IMR-90 (cell line): ENCODE measurements around the gene NKD1. TPM values are rescaled to one million over a fixed set of nuclear protein-coding genes. Genes with fewer than 3 reads are reported as not detected.

Experiments
- ATAC-seq: fragments of 200-7000 bp; cut with Tn5 transposase; 2 replicates; pipeline ENCODE4 v1.9.1; 2020; ENCODE audit warnings: low read depth, mild to moderate bottlenecking, moderate library complexity
- BruUV-seq: library from RNA; stranded (reverse); fragments of 400-500 nt; replicated peaks from 2 replicates; lab custom pipeline; 2021; lab: Mats Ljungman, UMichigan
- CTCF ChIA-PET: fragments of 300-600 bp; formaldehyde crosslinking; extraction: SDS; loops from one replicate; lab custom pipeline; 2021; ENCODE audit warnings: antibody characterized with exemption; lab: Yijun Ruan, JAX
- POLR2A ChIA-PET: fragments of 300-600 bp; sonication (Branson Sonifier 250); formaldehyde crosslinking; loops from one replicate; lab custom pipeline; 2022; ENCODE audit warnings: antibody characterized with exemption; ENCODE audit not compliant: unreplicated experiment; lab: Charles Lee
- DNase-seq: peaks from one replicate; pipeline ENCODE4 v3.0.0; 2013
- H2AFZ ChIP-seq: replicated peaks from 2 replicates; pipeline ENCODE3; 2013; ENCODE audit warnings: low read length, mild to moderate bottlenecking; ENCODE audit not compliant: poor library complexity
- H2AK5ac ChIP-seq: 2 replicates; pipeline ENCODE4 v1.6.1; 2013; ENCODE audit warnings: low read depth, low read length, inconsistent platforms
- H2AK9ac ChIP-seq: replicated peaks from 2 replicates; pipeline ENCODE3; 2013; ENCODE audit warnings: mild to moderate bottlenecking, low read depth, low read length, moderate library complexity; ENCODE audit not compliant: poor library complexity
- H2BK120ac ChIP-seq: 2 replicates; pipeline ENCODE4 v1.6.1; 2013; ENCODE audit warnings: low read depth, low read length, inconsistent platforms
- H2BK15ac ChIP-seq: 3 replicates; pipeline ENCODE4 v1.6.1; 2013; ENCODE audit warnings: low read depth, low read length, inconsistent platforms
- H2BK20ac ChIP-seq: 2 replicates; pipeline ENCODE4 v1.6.1; 2013; ENCODE audit warnings: low read depth, mild to moderate bottlenecking, inconsistent platforms, low read length, moderate library complexity
- H2BK5ac ChIP-seq: 2 replicates; pipeline ENCODE4 v1.6.1; 2013; ENCODE audit warnings: mild to moderate bottlenecking, low read depth, low read length, inconsistent platforms; ENCODE audit not compliant: poor library complexity, severe bottlenecking
- H3K14ac ChIP-seq: replicated peaks from 2 replicates; pipeline ENCODE4 v1.6.1; 2013; ENCODE audit warnings: low read depth, low read length, inconsistent platforms
- H3K18ac ChIP-seq: 2 replicates; pipeline ENCODE4 v1.6.1; 2013; ENCODE audit warnings: low read depth, low read length, control low read depth
- H3K23ac ChIP-seq: 2 replicates; pipeline ENCODE4 v1.6.1; 2013; ENCODE audit warnings: low read depth, low read length, inconsistent platforms
- H3K27ac ChIP-seq: 2 replicates; pipeline ENCODE4 v1.5.1; 2013; ENCODE audit warnings: mild to moderate bottlenecking, control low read depth, low read length; ENCODE audit not compliant: insufficient read depth
- H3K27me3 ChIP-seq: 2 replicates; pipeline ENCODE4 v1.6.1; 2013; ENCODE audit warnings: low read length; ENCODE audit not compliant: control insufficient read depth, insufficient read depth
- H3K36me3 ChIP-seq: 2 replicates; pipeline ENCODE4 v1.6.1; 2013; ENCODE audit warnings: low read length, mixed read lengths; ENCODE audit not compliant: control insufficient read depth, insufficient read depth
- H3K4ac ChIP-seq: 2 replicates; pipeline ENCODE4 v1.6.1; 2013; ENCODE audit warnings: low read depth, low read length, inconsistent platforms
- H3K4me1 ChIP-seq: 2 replicates; pipeline ENCODE4 v1.6.1; 2013; ENCODE audit warnings: low read length, mixed read lengths; ENCODE audit not compliant: control insufficient read depth, insufficient read depth
- H3K4me2 ChIP-seq: 2 replicates; pipeline ENCODE4 v1.6.1; 2013; ENCODE audit warnings: low read depth, mild to moderate bottlenecking, control low read depth, low read length, moderate library complexity
- H3K4me3 ChIP-seq: 2 replicates; pipeline ENCODE4 v1.5.1; 2013; ENCODE audit warnings: low read depth, mild to moderate bottlenecking, control low read depth, low read length, moderate library complexity; ENCODE audit not compliant: insufficient read depth
- H3K56ac ChIP-seq: 2 replicates; pipeline ENCODE4 v1.6.1; 2013; ENCODE audit warnings: low read length, inconsistent platforms; ENCODE audit not compliant: insufficient read depth; ENCODE audit errors: extremely low read depth
- H3K79me1 ChIP-seq, 2 experiments: 2 replicates each; pipeline ENCODE4 v1.6.1; 2013; ENCODE audit warnings: low read length in 2 of 2, inconsistent platforms in 1 of 2, low read depth in 1 of 2
- H3K9ac ChIP-seq: 2 replicates; pipeline ENCODE4 v1.6.1; 2013; ENCODE audit warnings: low read depth, low read length, control low read depth
- H3K9me1 ChIP-seq: 2 replicates; pipeline ENCODE4 v1.6.1; 2013; ENCODE audit warnings: low read length, inconsistent platforms; ENCODE audit not compliant: insufficient read depth
- H3K9me3 ChIP-seq: 2 replicates; pipeline ENCODE4 v1.6.1; 2013; ENCODE audit warnings: low read length; ENCODE audit not compliant: control insufficient read depth, insufficient read depth
- H4K20me1 ChIP-seq: 2 replicates; pipeline ENCODE4 v1.6.1; 2013; ENCODE audit warnings: low read length, inconsistent platforms; ENCODE audit not compliant: insufficient read depth
- H4K5ac ChIP-seq: 2 replicates; pipeline ENCODE4 v1.6.1; 2013; ENCODE audit warnings: mild to moderate bottlenecking, low read depth, low read length, control low read depth
- H4K8ac ChIP-seq, 2 experiments: 2 replicates each; pipeline ENCODE4 v1.6.1; 2013; ENCODE audit warnings: low read depth in 2 of 2, low read length in 2 of 2, control low read depth in 1 of 2, inconsistent platforms in 1 of 2
- H4K91ac ChIP-seq: 2 replicates; pipeline ENCODE4 v1.6.1; 2013; ENCODE audit warnings: low read depth, low read length, inconsistent platforms; ENCODE audit not compliant: insufficient read depth
- CEBPB ChIP-seq: IDR thresholded peaks from 2 replicates; pipeline ENCODE4 v1.6.1; 2012; ENCODE audit warnings: low read depth, low read length, improper control_type of control experiment
- FOS ChIP-seq: fragments of 150-350 bp; IDR thresholded peaks from 2 replicates; pipeline ENCODE4 v1.6.1; 2016; ENCODE audit warnings: low read depth, low read length
- NFE2L2 ChIP-seq: fragments of 150-350 bp; IDR thresholded peaks from 2 replicates; pipeline ENCODE4 v1.6.1; 2016; ENCODE audit warnings: low read depth, mild to moderate bottlenecking, low read length
- RFX5 ChIP-seq: IDR thresholded peaks from 2 replicates; pipeline ENCODE4 v1.8.0; 2012; ENCODE audit warnings: low read depth, mild to moderate bottlenecking, low read length, moderate library complexity
- SMC3 ChIP-seq: fragments of 150-350 bp; IDR thresholded peaks from 2 replicates; pipeline ENCODE4 v1.6.1; 2016; ENCODE audit warnings: low read depth, mild to moderate bottlenecking, antibody characterized with exemption, low read length, moderate library complexity
- WGBS, 2 experiments: methylation state at CpG; one replicate each; pipeline versions ENCODE4 v1.1.5 to v1.1.7; 2013; ENCODE audit warnings: missing lambda C conversion rate in 2 of 2; ENCODE audit not compliant: insufficient read length in 1 of 2; ENCODE audit errors: extremely low coverage in 2 of 2; 5-methylcytosine and 5-hydroxymethylcytosine counted together
- dilution Hi-C: fragments of 300-500 bp; cut with HindIII; formaldehyde crosslinking; loops from one replicate; pipeline ENCODE4 v1.14.3; 2018; ENCODE audit warnings: low sequenced_read_pairs; ENCODE audit not compliant: unreplicated experiment
- in situ Hi-C: fragments of 300-500 bp; cut with MboI; formaldehyde crosslinking; loops from 3 replicates; pipeline ENCODE4 v1.14.3; 2019; ENCODE audit warnings: low sequenced_read_pairs, inconsistent platforms, mixed read lengths
- intact Hi-C: fragments of 100-400 bp; cut with micrococcal nuclease; formaldehyde crosslinking; loops from 2 replicates; pipeline ENCODE4 v1.10.0; 2022
- polyA plus RNA-seq, 3 experiments: library from polyadenylated mRNA; depleted of rRNA; stranded (reverse); fragments of >200 nt; gene quantifications; 2 replicates each; pipeline ENCODE4 v1.2.3, GENCODE V29; 2012; ENCODE audit warnings: low replicate concordance in 1 of 3
- total RNA-seq: library from RNA; depleted of rRNA; stranded (reverse); fragments of >200 nt; gene quantifications from 2 replicates; pipeline ENCODE4 v1.2.3, GENCODE V29; 2012
- TF ChIP-seq, protein P1 (sequence below): fragments of 150-350 bp; IDR thresholded peaks from 2 replicates; pipeline ENCODE4 v1.6.1; 2017; ENCODE audit warnings: mild to moderate bottlenecking, antibody characterized with exemption, low read length, low read depth

The NKD1 gene
- total and polyA plus RNA-seq, 2 of the 4 experiments (the other 2 are of a cell fraction) = not detected

DNA sequence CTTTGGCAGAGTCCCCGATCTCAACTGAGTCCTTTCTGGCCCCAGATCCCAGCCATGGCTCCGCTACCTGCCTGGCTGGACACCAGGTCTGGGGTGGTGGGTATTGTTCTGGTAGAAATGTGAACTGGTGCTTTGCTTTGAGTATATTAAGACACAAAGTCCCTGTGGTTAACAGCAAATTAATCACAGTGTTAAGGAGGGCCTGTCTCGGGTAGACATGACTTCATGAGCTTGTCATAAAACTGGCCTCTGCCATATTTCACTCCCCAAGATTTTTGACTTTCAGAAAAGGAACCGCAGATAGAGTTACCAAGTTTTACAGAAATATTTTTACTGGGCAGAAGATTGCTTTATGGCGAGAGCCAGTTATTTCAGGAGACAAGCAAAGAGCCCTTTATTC lies 19.5 kb downstream of the NKD1 start (continued):
- TF ChIP-seq SMC3 = no peak
- TF ChIP-seq NFE2L2 = no peak
- no peak for TF ChIP-seq RFX5
- TF ChIP-seq CEBPB = no peak

GRCh38 chr16:50568187-50568815 lies 20.1 kb downstream of the NKD1 start:
- no peak overlapping the region for H3K4me2 ChIP-seq
- ChIA-PET CTCF (no interaction called here), POLR2A (no interaction called here)
- H2BK120ac ChIP-seq = no peak overlapping the region
- no peak overlapping the region for H2BK20ac ChIP-seq
- H3K4ac ChIP-seq = no peak overlapping the region
- no peak overlapping the region for H3K27ac ChIP-seq
- no peak overlapping the region for H3K14ac ChIP-seq
- H3K9ac ChIP-seq = no peak overlapping the region
- intact Hi-C loops (no loop called here), dilution Hi-C loops (no loop called here), in situ Hi-C loops (no loop called here)
- no CpG with 5 or more reads among the region's 9 CpGs for WGBS, 2 experiments
- DNase-seq (no peak), ATAC-seq (no peak)
- H4K91ac ChIP-seq = no peak overlapping the region
- H3K9me1 ChIP-seq = no peaks in the 10 kb centered on the region
- no peak overlapping the region for H2BK5ac ChIP-seq
- no peak overlapping the region for H2BK15ac ChIP-seq
- H3K18ac ChIP-seq = no peak overlapping the region
- H3K56ac ChIP-seq = no peak overlapping the region
- no peak overlapping the region for H2AFZ ChIP-seq
- no peaks in the 10 kb centered on the region for H4K20me1 ChIP-seq
- no TSS peak for BruUV-seq
- H3K4me1 ChIP-seq = no peaks in the 10 kb centered on the region
- H4K8ac ChIP-seq = no peak overlapping the region
- no peak overlapping the region for H3K4me3 ChIP-seq
- H4K5ac ChIP-seq = no peak overlapping the region
- H3K9me3 ChIP-seq = no peaks in the 10 kb centered on the region
- TF ChIP-seq, protein P1, sequence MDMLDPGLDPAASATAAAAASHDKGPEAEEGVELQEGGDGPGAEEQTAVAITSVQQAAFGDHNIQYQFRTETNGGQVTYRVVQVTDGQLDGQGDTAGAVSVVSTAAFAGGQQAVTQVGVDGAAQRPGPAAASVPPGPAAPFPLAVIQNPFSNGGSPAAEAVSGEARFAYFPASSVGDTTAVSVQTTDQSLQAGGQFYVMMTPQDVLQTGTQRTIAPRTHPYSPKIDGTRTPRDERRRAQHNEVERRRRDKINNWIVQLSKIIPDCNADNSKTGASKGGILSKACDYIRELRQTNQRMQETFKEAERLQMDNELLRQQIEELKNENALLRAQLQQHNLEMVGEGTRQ = no peak
- TF ChIP-seq FOS = no peak
- no peak overlapping the region for H3K23ac ChIP-seq
- H2AK9ac ChIP-seq = no peak overlapping the region
- peaks cover 6% of the 10 kb centered on the region for H3K27me3 ChIP-seq
- H3K36me3 ChIP-seq = no peaks in the 10 kb centered on the region
- H3K79me1 ChIP-seq = no peaks in the 10 kb centered on the region
- H2AK5ac ChIP-seq = no peak overlapping the region
